Astrocyte of the hippocampus (primary cell): ENCODE results near the gene RAD51B.
A peak's percentile ranks its signal among the peaks of the same experiment; 100 is the strongest.

Experiments used
- DNase-seq: peaks from one replicate; pipeline ENCODE4 v3.0.0; 2011; ENCODE audit warnings: low read depth, low spot score

The RAD51B gene

DNA sequence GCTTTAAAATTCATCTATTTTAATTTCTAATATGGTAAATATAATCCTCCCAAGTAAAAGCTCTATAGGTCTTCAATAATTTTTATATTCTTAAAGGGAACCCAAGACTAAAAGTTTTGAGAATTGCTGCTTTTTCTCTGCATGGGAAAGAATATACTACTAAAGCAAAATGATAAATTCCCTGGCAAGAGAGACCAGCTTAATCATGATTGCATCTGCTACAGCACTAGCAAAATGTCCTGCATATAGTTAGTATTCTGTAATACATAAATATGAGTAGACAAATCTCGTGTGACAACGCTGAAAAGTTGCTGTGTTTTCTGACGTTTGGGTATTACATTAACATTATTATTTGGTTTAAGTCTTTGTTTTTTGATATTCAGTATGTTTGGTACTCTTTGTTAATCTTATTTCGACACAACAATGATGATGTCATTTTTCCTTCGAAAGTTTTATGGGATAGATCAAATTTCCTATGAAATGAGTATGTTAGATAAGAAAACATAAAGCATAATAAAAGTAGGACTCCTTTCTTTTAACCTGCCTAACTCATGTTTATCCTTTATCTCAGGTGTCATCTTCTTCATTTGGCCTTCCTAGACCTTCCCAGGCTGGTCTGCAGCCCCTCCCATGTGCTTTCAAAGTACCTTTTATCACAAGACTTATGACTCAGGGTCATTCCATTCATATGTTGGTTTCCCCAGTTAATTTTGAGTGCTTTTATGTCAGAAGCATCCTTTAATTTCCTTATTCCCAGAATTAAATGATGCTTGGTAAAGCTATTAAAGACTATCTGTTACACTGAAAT, 321.9 kb downstream of the RAD51B start:
- DNase-seq = peak; percentile 32

DNA sequence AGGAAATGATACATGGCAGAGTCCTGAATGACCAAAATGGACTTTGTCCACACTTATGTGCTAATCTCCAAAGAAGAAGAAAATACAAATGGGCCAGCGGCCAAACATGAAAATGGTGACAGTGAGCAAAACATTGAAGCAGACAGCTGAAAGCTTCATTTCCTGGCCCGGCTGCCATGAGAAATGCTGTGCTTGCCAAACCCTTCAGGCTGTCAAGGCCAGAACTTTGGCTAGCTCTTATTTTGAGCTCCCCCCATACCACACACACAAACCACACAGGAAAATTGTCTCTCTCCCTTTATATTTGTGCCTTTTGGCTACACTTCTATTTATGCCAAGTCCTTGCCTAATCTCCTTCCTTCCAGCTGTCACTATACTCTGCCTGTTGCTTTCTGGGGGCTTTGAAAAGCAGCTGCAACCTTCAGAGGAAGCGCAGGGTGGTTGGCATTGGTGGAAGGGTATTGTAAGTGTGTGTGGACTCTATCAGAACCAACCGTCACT, 323.8 kb downstream of the RAD51B start:
- peak; percentile 84 for DNase-seq

DNA sequence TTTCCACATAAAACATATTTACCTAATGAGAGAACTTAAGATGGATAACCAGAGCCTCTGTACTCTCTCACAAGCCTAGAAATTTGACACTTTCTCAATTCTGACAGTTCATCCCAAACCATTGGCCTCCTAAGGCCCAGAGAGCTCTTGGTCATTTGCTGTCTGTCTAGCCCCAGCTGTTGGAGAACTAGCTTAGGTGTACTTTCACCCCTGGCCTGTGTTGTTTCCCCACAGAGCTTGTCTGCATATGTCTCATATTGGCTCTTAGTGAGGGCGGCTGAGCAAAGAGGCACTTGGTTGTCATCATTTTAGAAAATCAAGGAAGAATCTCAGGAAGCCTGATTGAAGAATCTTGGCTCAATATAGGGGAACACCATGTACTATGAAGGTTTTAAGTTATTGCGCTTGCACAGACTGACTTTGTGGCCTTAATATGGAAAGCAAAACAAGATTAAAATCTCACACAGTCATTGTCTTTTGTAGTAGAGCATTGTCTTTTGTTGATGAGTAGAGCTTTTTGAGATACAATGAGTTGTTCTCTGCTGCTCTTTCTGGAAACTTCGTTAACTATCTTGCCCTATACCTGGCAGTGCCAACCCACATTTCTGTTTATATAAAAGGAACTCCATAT, 324.6 kb downstream of the RAD51B start:
- no peak for DNase-seq

DNA sequence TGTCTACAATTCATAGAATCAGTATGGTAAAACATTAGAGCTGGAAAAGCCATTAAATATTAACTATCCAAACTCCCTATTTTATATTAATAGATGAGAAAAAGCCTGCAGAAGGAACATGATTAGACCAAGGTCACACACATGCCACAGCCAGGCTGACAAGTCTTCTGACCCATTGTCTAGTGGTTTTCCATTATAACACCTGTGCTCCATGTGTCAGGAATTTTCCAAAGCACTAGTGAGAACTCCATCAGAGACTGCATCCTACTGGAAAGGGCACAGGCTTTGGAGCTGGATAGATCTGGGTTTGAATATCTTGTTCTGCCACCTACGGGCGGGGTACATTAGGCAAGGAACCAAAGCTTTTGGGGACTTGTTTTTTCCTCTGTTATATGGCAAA, 325.5 kb downstream of the RAD51B start:
- DNase-seq = no peak

DNA sequence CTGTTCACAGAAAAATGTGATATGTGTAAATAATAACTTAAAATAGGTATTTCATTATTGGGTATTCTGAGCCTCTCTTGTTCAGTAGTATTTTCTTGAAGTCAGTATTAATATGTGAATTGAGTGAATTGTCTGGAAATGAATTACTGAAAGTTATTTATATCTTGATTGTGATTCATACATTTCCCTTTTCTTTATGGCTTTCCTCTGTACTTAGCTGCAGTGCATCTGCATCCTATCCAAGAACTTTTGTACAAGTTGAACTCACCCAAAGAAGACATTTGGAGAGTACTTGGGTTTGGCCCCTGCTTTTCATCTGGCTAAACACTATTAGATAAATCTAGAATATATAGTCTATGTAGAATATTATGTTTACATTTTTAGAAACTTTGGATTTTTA, 326.0 kb downstream of the RAD51B start:
- no peak for DNase-seq

DNA sequence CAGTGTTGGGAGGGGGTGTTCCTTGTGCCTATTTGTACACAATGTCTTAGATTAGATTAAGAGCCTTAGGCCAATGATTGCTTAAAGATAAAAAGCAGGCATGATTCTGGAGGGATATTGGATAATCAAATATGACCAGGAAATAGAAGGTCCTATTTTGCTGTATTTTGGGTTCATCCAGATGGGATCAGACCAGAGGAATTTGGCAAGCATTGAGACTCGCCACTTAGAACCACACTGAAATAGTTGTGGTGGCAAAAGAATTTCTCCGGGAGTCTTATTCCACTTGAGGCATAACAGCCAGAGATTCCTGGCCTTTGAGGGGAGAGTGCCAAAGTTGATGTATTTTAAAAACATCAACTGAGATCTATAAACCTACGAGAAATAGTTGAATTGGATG, 327.2 kb downstream of the RAD51B start:
- DNase-seq = peak; percentile 97

DNA sequence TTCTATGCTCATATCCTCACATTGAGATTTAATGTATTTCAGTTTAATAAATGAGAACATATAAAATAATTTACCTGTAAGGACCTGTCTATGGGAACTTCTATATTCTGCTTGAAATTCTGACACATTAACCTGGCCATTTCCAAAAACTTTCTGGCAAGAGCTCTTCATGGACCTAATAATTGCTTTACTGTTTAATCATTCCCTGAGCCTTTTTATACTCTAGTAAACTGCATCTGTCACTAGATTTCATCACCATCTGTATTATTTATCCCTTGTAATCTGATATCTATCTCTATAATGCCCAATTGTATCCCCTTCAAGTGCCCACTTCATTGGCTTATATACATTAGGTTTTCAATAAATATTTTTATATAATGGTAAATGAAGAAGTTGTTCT, 327.7 kb downstream of the RAD51B start:
- DNase-seq = no peak

DNA sequence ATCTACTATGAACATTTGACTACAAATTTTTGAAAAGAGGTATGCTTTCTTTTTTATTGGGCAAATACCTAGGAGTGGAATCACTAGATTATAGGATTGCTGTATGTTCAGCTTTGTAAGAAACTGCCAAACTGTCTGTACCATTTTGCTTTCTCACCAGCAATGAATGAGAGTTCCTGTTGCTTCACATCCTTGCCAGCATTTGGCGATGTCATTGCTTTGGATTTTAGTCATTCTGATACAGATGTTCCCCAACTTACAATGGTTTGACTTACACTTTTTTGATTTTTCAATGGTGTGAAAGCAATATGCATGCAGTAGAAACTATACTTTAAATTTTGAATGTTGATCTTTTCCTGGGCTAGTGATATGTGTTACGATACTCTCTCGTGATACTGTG, 328.7 kb downstream of the RAD51B start:
- DNase-seq = no peak

DNA sequence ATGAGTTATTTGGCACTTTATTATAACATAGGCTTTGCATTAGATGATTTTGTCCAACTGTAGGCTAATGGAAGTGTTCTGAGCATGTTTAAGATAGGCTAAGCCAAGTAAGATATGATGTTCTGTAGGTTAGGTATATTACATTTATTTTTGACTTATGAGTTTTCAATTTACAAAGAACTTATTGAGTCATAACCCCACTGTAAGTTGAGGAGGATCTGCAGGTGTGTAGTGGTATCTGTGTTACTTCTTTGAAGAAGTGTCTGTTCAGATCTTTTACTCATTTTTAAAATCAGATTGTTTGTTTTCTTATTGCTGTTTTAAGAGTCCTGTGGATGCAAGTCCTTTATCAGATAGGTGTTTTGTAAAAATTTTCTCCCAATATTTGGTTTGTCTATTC, 329.2 kb downstream of the RAD51B start:
- DNase-seq = no peak

DNA sequence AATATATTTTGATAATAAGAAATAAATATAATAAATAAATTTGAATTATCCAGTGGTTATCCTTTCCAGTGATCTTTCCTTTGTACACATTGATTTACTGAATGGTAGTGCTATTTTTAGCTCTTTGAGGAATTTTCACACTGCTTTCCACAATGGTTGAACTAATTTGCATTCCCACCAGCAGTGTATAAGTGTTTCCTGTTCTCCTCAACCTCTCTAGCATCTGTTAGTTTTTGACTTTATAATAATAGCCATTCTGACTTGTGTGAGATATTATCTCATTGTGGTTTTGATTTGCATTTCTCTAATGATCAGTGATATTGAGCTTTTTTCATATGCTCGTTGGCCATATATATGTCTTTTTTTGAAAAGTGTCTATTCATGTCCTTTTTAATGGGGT, 333.7 kb downstream of the RAD51B start:
- no peak for DNase-seq

DNA sequence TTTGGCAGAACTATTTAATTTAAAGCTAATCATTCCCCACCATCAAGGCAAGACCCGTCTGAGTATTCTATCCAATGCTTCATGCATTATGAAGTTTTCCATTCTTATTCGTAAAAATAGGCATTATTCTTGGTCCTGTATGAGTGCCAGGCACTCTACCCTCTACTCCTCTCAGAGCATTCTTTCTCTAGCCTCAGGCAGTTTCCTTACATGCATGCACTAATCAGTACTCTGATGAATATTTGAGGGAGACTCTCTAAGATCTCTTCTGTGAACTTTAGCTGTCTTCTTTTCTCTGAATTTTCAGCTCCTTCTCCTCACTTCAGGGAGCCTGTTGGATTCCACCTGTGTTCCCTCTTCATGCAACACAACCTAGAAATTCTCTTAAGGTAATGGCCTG, 334.7 kb downstream of the RAD51B start:
- DNase-seq = no peak

DNA sequence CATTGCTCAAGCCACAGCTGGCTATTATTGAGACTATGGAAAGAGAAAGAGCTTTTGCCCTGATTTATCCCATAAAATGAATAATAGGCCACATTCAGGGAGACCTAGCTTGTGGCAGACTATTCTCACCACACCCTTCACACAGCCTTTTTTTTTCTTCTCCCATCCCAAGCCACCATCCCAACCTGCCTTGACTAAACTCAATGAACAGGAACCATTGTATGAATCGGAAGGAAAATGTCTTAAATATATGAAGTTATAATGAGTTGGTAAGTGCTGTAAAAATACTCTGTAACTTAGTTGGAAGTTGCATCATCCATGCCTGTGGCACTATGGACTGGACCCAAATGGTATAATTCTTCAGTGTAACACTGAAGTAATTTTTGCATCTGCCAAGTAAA, 338.4 kb downstream of the RAD51B start:
- DNase-seq = no peak

DNA sequence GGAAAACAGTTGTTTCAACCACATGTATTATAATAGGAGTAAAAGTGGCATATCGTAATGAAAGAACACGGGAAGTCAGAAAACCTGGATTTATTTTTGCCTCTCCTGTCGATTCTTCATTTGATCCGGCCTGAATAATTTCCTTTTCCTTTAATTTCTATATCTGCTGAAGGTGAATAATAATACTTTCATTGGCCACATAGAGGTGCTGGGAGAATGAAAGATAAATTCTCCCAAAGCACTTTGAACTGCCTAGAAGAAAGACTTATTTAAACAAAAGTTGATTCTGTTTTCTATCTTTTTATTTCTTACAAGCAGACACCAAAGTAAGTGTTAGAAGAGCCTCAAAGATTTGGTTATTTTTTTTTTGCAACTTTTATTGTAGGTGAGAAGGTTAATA, 339.1 kb downstream of the RAD51B start:
- DNase-seq = no peak

DNA sequence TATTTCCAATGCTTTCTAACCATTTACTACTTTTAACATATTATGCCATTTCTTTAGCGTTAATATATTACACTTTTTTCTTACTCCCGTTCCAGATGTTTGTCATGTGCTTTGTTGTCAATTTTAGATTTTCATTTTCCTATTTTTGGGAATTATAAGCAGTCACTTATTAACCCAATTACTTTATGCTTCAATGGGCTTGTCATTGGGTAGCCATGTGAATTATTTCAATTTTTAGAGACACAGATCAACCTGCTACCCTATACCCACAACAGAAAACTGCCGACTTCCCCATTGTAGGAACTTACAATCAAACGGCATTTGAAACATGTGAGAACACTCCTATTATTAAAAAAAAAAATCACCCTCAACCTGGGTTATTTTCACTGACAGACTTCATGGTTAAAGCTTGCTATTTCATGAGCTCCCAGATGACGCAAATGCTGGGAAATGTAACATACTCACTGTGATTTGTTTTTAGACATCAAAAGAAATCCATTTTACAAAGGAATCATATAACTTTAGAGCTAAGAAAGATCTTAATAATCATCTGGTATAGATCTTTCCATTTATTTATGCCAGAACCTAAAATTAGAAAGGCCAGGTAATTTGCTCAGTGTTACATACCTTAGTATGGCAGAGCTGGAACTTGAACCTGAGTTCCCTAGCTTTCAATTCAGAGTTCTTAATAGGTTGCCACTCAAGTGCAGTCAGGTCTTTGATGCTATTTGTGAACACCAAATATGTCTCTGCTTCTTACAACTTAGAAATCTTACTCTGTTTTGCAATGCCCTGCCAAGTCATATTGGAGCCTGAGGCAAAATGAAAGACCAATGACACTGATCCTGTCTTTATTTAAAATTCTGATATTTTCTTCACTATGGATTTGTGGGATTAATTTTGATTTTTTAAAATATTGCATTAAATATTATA, 340.4 kb downstream of the RAD51B start:
- no peak for DNase-seq

DNA sequence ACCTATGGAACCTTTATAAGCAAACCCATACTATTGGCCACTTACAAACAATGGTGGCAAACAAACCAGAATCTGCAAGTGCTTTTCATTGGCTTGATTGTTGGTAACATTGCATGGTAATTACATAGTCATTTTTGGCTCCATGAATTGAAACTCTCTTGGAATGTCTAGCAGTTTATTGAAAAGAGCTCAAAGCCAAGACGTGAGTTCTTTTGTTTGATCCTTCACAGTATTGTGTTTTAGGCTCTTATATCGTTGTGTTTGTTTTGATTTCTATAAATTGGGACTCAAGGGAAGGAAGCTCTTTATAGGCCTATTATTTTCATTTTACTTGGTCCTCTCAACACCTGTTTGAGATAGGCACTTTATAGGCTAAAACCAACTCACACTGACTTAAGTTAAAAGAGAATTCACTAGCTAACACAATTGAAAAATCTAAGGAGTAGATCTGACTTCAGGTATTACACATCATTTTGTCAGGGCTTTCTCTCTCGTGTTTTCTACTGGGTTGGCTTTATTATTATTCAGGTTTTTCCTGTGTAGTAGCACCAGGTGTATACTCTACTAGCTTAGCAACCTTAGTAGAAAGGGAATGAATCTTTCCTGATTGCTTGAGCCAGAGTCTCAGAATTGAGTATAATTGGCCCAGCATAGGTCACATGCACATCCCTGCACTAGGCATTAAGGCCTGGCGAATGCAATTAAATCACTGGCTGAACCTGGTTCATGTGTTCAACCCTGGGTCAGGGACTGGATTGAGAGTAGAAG, 341.4 kb downstream of the RAD51B start:
- DNase-seq = no peak

DNA sequence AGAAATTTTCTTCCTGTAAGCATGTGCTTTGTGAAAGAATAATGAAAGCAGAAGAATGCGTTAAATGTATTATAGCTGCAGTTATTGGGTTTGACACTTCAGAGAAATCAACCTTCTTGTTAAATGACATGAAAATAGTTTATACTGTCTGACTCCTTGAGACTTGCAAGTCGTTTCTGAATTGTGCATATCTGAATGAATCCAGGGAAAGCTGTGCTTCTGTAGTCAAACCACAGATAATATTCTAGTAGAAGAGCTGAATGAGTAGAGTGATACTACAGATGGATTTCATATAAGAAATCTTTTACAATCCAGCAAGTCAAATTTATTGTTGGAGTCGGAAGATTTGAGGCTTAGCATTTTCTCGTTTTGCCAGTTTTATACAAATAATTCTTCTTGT, 343.3 kb downstream of the RAD51B start:
- DNase-seq = no peak

DNA sequence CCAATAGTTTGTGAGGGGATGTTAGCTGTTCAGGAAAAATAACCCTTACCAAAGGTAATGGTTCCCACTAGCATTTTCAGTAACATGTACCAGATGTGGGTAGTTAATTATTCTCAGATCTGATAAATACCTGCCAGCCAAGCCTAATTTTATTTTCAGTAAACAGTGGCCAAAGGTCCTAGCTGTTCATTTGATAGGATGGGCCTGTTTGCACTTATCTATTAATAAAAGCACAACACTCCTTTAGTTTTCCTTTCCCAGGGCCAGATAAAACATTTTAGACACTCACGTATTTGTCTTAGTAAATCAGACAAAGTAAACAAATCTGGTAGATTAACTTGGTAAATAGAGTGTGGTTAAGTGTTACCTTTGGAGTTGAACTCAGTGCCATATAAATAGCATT, 345.1 kb downstream of the RAD51B start:
- DNase-seq = no peak

DNA sequence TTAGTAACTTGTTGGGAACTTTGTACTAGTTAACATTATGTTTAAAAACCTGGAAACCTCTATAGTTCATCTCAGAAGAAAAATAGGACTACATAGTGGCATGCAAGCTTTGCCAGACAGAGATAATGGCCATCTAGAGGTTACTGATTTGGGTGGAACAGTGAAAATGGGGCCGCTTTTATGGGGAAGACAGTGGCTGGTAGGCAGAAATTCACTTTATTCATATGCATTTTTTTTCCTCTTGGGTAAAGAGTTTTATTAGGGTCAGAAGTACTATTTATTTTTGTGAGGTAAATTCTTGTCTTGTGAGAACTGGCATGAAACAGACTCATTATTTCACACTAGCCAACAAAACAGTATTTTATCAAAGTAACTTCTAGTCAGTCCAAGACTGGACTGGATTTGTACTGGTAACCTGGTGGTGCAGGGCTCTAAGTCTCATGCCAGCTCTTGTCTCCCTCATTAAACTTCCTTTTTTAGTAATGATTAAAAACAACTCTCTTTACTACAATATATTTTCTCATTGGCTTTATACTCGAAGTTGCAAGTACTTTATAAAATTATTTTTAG, 345.8 kb downstream of the RAD51B start:
- no peak for DNase-seq

DNA sequence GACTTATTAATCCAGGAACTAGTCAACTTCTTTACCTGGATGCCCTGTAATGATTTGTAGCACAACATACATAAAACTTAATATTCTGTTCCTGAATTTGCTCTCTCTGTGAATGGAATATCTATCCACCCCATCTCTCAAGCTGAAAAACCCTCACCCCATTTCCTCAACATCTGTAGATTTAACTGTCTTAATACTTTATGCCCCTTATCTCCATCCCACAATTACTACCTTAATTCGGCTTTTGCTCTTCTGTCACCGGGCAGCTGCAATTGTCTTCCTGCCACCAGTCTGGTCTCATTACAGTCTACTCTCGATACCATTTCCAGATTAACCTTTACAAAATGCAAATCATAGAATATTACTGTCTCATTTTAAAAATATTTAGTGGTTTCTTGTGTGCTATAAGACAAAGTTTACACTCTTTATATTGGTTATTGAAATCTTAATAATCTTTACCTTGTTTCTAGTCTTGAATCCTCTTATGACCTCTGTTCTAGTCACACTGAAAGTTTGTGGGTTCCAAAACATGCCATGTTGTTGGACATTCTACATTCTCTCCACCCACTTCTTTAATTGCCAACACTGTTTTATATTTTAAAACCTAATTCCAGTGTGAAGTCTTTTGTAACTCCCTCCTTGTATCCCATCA, 347.3 kb downstream of the RAD51B start:
- no peak for DNase-seq

DNA sequence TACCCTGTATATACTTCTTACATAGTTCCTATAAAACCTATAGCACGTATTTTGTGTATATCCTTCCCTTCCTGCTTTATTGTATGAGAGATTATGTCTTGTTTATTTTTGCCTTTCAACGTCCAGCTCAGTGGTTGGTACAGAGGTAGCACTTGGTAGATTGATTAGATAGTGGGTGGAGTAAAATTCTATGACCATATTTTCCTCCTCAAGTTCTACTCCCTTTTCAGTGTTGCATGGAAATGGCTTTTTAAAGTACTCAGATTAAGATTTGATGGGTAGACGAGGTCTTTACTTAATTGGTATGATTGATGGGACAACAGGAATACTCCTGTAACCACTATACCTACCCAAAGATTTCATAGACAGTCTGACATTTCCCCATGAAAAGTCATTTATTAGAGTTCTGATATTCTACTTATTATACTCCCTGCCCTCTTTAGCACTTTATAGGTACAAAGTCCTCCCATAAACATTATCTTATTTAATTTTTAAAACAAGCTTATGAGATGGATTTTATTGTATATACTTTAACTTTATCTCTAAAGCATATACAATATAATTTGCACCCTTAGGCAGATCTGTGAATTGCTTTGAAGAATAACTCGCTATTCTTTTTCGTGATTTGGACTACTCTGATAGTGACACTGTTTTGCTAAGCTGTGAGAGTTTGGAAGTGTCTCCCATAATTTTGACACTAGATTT, 348.0 kb downstream of the RAD51B start:
- DNase-seq = no peak
